GM19025 (cell line): ENCODE results near the gene ZNF263.
"Not testable (repeated sequence)": the region's sequence is repeated elsewhere in the genome, so short reads cannot be mapped to it uniquely, and the experiment has no call there.

Experiments
- ATAC-seq: cut with Tn5 transposase; IDR thresholded peaks from one replicate; pipeline ENCODE4 v1.9.1; 2021; ENCODE audit warnings: mild to moderate bottlenecking, low read depth, moderate library complexity; ENCODE audit not compliant: unreplicated experiment

Gene ZNF263

DNA sequence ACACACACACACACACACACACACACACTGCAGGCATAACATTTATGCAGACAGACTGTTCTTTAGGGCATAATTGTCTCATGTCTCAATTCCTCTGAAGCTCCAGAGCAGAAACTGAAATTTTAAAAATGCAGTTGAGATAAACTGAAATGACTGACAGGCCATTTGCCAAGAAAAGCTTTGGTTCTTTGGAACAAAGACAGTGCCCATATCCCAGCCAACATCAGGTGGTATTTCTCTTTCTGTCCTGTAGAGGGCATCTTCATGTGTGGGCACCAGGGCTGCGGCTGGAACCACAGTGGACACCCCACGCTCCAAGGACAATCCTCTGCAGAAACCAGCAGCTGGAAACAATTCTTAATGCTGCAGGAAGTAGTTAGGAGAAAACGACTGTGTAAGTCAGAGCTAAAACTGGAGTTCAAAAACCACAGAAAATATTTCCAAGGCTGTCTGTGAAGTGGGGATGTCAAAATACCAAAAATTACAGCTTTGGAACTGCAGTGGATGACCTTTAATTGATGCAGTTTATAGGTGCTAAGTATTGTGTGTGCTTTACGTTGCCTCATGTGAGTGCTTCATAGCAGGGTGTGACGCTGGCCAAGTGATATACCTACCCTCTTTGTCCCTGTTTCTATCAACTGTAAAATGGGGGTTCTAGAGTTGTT is 16.3 kb upstream of the ZNF263 start:
- ATAC-seq = no peak

DNA sequence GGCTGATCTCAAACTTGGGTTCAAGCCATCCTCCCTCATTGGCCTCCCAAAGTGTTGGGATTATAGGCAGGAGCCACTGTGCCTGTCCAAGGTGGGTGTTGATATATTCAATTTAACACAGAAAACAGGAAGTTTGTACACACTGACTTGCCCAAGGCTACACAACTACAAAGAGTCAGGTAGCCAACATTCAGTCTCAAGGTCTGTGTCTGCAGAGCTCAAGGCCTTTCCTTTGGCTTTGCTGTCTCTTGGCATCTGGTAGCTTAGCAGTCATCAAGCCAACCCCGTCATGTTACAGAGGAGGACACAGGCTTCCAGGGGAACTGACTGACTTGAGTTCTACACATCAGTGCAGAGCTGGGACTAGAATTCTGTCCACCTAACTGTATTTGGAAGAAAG is 15.0 kb upstream of the ZNF263 start:
- ATAC-seq = no peak

DNA sequence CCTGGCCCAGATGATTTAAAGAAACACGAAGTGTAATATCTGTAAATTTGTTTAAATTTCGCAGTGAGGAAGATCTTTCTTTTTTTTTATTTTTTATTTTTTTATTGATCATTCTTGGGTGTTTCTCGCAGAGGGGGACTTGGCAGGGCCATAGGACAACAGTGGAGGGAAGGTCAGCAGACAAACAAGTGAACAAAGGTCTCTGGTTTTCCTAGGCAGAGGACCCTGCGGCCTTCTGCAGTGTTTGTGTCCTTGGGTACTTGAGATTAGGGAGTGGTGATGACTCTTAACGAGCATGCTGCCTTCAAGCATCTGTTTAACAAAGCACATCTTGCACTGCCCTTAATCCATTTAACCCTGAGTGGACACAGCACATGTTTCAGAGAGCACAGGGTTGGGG is 12.6 kb upstream of the ZNF263 start:
- not testable (repeated sequence) for ATAC-seq

DNA sequence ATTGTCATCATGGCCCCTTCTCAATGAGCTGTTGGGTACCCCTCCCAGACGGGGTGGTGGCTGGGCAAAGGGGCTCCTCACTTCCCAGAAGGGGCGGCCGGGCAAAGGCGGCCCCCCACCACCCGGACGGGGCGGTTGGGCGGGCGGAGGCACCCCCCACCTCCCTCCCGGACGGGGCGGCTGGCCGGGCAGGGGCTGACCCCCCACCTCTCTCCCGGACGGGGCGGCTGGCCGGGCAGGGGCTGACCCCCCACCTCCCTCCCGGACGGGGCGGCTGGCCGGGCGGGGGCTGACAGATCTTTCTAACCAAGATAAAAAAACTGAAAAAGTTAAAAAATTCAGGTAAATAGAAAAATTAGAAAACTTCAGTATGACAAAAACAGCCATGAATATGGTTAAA is 12.0 kb upstream of the ZNF263 start:
- not testable (repeated sequence) for ATAC-seq

DNA sequence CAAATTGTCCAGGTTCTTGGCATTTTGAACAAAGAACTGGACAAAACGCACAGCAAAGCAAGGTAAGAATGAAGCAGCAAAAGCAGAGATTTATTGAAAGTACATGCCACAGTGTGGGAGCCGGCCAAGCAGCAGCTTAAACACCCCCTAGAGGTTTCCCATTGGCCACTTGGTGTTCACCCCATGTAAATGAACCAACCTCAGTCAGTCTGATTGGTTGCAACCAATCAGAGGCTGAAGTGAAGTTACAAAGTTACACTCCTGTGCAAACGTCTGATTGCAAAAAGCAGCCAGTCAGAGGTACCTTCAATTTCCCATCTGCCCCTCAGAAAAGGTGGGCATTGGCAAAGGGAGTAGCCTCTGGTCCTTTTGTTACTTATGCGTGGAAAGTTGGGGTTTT is 8.8 kb upstream of the ZNF263 start:
- ATAC-seq = no peak

DNA sequence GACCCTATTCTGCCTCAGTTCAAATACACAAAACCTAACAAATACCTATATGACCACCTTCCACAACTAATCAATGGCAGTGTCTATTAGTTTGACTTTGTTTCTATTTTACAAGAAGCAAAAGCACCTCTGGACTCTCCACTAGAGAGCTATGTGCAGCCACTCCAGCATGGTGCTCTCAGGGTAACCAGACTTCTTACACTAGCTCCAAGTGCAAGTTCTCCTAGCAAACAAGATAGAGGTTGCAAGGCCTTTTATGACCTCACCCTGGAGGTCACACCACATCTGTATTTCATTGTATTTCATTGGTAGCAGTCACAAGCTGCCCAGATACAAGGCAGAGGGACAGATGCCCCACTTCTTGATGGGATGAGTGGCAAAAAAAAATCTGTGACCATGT is 8.3 kb upstream of the ZNF263 start:
- ATAC-seq = no peak

DNA sequence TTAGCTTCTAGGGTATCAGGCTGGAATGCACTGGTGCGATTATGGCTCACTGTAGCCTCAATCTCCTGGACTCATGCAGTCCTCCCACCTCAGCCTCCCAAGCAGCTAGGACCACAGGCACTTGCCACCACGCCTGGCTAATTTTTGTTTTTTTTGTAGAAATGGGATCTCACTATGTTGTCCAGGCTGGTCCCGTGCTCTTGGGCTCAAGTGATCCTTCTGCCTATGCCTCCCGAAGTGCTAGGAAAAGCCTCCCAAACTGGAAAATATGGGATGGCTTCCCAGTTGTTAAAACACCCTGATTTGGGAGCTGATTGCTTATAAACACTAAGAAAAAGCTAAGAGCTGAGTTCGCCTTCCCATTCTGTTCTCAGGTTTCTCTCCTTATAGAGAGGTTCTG is 6.6 kb upstream of the ZNF263 start:
- no peak for ATAC-seq

DNA sequence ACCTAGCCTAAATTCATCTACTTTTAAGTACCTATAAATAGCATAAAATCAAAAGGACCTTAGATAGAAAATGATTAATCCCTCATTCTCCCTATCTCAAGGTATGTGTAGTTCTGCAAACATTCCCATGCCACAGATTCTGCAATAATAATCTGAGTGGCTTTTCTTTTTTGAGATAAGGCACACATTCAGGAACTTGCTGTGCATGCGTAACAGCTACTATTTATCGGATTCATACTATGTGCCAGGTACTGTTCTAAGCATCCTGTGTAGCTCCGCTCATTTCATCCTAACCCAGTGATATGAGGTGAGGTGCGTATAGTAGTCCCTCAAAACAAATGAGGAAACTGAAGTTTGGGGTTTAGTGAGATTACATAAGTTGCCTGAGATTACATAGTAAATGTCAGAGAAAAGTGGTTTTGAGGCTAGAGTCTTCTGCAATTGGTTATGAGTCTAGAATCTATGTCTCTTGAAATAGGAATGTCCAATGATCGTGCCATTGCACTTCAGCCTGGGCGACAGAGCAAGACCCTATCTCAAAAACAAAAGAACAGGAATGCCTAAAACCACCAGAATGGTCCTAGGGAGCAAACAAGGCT is 2.0 kb upstream of the ZNF263 start:
- no peak for ATAC-seq

DNA sequence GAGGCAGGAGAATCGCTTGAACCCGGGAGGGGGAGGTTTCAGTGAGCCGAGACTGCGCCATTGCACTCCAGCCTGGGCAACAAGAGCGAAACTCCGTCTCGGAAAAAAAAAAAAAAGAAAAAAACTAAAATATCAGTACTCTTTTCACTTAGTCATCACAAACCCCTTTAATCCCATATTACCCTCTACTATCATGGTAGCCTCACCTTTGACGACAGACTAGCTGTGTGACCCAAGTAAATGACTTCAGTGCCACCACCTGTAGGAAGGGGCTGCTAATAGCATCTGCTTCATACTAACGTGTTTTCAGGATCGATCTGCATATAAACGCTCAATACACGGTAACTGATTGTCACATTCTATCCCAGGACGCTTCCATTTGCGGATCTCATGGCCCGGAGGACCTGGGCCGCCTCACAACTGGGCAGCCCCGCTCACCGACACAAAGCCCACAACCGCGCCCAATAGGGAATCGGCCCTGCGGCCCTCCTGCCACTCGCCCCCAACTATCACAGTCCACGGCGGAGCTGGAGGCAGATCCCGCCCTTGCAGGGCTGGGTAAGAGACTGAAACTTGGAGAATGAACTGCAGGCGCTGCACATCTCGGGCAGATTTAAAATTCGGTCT is 1.1 kb upstream of the ZNF263 start:
- peak; percentile 19 for ATAC-seq

DNA sequence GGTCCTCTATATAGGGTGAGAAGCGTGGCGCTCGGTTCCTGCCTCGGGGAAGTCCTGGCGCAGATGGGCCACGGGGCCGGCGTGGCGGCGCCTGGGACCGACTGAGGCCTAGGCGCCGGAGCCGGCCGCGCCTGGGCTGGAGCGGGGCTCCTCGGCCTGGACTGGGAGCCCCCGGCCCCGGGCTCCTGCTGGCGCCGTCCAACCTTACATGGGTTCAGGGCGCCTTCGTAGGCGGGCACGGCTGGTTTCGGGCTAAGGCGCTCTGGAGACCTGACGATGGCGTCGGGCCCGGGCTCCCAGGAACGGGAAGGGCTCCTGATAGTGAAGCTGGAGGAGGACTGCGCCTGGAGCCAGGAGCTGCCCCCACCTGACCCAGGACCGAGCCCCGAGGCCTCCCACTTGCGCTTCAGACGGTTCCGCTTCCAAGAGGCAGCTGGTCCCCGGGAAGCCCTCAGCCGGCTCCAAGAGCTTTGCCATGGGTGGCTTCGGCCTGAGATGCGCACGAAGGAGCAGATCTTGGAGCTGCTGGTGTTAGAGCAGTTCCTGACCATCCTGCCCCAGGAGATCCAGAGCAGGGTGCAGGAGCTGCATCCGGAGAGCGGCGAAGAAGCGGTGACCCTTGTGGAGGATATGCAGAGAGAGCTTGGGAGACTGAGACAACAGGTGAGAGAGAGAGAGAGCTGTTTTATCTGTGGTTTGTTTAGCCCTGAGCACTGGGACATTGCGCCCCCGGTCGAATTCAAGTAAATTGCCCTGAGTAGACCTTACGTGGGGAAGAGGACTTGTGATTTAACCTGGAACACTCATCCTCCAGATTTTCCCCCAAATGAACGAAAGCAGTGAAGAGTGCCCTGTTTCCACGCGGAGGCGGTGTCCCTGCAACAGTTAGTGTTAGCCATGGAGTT is 504 bp downstream of the ZNF263 start:
- no peak for ATAC-seq

DNA sequence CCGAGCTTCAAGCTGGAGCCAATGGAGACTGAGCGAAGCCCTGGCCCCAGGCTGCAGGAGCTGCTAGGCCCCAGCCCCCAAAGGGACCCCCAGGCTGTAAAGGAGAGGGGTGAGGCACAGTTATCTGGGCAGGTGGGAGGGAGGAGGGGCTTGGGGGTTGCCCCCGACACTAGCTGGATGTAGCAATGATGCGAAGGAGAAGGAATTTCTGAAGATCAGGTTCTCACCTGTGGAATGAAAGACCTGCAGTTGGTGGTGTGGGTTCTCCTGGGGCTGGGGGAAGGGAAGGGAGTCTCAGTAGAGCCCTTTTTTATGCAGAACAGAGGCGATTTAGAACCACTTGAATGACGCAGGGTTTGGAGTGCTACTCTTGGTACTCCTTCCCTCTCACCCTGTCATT is 1.8 kb downstream of the ZNF263 start:
- no peak for ATAC-seq

DNA sequence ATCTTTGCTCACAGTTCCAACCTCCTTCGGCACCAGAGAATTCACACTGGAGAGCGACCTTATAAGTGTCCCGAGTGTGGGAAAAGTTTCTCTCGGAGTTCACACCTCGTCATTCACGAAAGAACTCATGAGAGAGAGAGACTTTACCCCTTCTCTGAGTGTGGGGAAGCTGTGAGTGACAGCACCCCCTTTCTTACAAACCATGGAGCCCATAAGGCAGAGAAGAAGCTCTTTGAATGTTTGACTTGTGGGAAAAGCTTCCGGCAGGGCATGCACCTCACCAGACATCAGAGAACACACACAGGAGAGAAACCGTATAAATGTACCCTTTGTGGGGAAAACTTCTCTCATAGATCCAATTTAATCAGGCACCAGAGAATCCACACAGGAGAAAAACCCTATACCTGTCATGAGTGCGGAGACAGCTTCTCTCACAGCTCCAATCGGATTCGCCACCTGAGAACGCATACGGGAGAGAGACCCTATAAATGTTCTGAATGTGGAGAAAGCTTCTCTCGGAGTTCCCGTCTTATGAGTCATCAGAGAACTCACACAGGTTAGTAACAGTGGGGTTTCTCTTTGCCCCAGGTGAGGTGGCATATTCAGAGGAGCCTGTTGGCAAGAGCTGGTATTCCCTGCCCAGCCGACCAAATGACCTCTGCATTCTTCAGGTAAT is 6.8 kb downstream of the ZNF263 start:
- ATAC-seq = no peak

DNA sequence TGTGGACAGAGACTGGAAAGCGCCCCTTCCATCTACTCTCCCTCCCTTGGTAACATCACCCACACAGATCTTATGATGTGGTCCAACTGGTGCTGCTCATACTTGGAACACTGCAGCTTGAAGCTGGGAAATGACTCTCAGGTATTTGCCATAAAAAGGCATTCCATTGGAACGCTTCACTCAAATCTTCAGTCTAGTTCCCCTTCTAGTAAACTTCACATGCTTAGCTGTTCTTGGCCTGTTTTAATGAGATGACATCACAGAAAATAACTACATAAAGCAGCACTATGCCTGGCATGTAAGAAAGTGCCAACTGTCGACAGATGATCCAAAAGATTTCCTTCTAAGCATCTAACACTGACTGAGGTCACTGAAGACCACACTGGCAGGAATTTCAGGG is 9.3 kb downstream of the ZNF263 start:
- no peak for ATAC-seq

DNA sequence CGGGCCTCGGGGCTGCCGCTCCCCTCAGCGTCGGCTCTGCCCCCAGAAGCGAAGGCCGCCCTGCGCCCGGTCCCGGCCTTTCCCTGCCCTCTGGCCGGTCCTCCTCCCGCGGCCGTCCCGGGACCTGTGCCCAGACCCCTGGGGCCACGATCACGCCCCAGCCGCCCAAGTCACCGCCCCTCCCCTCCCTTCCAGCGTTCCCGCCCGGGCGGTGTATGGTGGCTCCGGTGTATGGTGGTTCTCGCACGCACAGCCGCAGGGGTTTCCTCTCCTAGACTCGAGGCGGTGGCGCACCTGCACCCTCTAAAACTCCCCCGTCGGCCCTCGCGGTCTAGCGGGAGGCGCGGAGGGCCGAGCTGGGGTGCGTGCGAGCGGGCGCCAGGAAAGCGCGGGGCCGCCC is 11.9 kb downstream of the ZNF263 start:
- no peak for ATAC-seq

DNA sequence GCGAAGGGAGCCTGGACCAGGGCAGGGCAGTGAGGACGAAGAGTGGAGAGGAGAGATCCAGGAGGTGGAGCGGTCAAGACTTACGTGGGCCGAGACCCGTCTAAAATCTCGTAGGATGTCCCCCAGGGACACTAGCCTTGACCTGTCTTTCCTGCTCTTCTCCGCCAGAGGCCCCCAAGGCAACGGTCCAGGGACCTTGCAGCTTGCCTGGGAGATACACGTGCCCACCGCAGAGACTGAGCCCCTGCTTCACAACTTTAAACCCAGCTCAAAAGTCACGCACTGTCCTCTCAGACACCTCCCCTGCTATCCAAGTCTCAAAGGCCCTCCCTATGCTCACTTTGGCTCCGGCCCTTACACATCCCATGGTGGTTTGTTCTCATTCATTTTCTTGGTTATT is 12.5 kb downstream of the ZNF263 start:
- ATAC-seq = no peak

DNA sequence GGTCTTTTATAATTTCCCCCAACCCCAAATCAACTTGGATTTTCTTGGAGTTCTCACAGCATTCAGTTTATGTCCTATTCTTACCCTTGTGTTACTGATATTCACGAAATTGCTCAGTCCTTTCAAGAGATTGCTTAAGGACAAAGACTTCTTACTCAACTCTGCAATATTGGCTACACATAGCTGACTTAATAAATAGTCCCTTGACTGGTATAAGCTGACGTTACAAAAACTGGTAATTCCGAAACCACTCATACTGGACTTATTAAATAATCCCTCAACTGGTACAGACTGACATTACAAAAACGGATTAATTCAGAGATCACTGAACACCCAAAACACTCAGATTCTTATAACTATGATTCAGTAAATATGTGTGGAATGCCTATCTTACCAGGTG is 21.1 kb downstream of the ZNF263 start:
- no peak for ATAC-seq

DNA sequence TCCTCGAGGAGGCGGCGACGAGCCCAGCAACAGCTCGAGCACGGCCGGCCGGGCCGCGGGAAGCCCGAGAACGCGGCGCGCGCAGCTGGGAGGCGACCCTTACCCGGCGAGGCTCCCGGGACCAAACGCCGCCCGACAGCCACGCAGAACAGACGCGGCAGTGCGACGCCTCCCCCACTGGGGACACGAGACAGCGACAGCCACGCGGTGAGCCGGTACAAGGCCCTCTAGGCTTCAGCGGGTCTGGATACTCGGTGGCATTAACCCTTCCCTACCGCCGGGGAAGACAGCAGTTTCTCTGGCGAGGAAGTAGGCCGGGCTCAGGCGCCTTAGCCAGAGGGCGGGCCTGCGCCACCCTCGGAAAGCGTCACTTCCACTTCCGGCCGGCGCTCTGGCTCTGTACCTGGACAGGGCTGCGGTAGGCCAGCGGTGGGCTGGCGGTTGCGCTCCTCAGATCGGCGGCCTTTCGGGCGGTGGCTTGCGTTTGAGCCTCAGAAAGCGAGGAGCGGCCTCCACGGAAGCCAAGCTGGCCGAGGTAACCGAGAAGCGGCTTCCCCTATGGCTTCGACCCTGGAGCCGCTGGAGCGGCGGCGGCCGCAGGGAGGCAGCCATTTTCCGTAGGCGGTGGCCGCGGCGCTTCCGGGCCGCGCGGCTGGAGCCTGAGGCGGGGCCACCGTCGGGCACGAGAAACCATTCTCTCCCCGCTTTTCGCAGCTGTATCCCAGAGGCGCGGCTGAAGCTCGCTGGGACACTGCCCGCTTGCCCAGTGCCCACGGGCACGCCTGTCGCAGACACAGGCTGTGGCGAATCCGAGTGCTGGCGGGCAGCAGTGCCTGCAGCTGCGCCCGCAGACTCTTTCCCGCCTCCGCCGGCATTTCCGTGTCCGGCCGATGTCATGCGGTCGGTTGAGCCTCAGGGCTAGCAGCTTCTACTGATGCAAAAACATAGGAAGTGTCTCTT is 22.1 kb downstream of the ZNF263 start, which contains the start of the genes TIGD7 and ZNF75A:
Gene TIGD7 (minus strand): TSS at position 322 of the 960 bp plus-strand sequence. CDS start 4,816 bp downstream, outside the sequence.
Gene ZNF75A (plus strand): TSS at position 389 of the 960 bp plus-strand sequence. CDS start 2,932 bp downstream, outside the sequence.
- peak; percentile 95 for ATAC-seq

DNA sequence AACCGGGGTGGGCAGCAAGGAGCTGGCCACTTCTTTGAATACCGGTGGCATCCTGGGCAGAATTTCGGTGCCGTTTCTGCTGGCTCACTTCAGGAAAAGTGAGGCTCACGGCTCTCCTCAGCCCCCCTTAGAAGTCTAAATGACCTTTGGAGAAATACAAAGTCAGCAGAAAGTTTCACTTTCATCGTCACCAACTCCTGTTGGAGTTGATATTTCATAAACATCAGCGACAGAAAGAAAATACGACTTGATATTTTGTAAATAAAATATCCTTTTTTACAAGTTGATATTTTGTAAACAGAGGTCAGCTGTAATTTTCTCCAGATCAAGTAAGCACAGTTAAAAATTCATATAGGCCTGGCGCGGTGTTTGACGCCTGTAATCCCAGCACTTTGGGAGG is 22.8 kb downstream of the ZNF263 start:
- ATAC-seq = no peak

DNA sequence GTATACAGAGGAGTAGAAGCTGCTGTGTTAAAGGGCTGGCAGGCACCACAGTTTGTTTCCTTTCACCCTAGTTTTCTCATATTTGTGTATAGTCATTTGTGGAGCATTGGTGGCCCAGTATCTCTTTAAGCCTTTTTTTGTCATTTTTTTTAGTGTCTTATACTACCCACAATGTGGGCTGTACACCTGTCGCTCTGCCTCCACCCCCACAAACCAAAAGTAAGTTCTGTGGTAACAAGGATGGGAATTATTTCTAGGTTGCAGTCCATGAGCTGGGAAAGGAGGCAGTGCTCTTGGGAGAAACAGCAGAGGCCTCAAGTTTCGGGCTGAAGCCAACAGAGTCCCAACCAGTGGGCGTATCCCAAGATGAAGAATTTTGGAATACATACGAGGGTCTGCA is 28.2 kb downstream of the ZNF263 start:
- no peak for ATAC-seq
